Measurements from ENCODE around the gene VIPR1.

The VIPR1 gene

DNA sequence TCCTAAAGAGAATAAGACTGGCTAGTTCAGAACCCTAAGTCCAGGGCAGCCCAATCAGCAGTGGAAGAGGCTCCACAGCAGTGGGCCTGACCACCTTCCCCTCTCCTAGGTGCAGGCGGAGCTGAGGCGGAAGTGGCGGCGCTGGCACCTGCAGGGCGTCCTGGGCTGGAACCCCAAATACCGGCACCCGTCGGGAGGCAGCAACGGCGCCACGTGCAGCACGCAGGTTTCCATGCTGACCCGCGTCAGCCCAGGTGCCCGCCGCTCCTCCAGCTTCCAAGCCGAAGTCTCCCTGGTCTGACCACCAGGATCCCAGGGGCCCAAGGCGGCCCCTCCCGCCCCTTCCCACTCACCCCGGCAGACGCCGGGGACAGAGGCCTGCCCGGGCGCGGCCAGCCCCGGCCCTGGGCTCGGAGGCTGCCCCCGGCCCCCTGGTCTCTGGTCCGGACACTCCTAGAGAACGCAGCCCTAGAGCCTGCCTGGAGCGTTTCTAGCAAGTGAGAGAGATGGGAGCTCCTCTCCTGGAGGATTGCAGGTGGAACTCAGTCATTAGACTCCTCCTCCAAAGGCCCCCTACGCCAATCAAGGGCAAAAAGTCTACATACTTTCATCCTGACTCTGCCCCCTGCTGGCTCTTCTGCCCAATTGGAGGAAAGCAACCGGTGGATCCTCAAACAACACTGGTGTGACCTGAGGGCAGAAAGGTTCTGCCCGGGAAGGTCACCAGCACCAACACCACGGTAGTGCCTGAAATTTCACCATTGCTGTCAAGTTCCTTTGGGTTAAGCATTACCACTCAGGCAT is 33.7 kb downstream of the VIPR1 start:
- no peak for TF ChIP-seq EZH2 (IDR thresholded peaks at IDR 0.05)
- TF ChIP-seq FOXP2 (optimal IDR thresholded peaks at IDR 0.05; ENCODE audit: control extremely low read depth, extremely low read length, insufficient read depth), result no peak
- no peak for TF ChIP-seq POLR2AphosphoS5 (IDR thresholded peaks at IDR 0.05; ENCODE audit: borderline replicate concordance, low read depth, low read length)
- H3K27ac ChIP-seq, result no peak overlapping the region
- H3K4me3 ChIP-seq, result no peak overlapping the region
- DNase-seq (ENCODE audit: low read depth, low spot score), result no peak
- no peaks in the 10 kb centered on the region for H3K9me3 ChIP-seq (ENCODE audit: low read depth, low read length)
- H3K36me3 ChIP-seq (ENCODE audit: insufficient read depth, low read length), result no peaks in the 10 kb centered on the region
- no peak overlapping the region for H3K9ac ChIP-seq (ENCODE audit: insufficient read length)

DNA sequence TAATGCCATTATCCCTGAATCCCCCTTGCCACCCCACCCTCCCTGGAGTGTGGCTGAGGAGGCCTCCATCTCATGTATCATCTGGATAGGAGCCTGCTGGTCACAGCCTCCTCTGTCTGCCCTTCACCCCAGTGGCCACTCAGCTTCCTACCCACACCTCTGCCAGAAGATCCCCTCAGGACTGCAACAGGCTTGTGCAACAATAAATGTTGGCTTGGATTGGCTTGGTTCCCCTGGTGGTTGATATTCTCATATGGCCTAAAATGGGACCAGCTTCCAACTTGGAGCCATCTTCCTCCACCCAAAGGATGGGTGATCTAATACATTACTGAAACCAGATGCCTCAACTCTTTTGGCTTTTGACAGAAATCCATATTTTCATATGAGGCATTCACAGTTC is 34.9 kb downstream of the VIPR1 start:
- TF ChIP-seq EZH2 (IDR thresholded peaks at IDR 0.05) (no peak), FOXP2 (optimal IDR thresholded peaks at IDR 0.05; ENCODE audit: control extremely low read depth, extremely low read length, insufficient read depth) (no peak), POLR2AphosphoS5 (IDR thresholded peaks at IDR 0.05; ENCODE audit: borderline replicate concordance, low read depth, low read length) (no peak)
- DNase-seq (ENCODE audit: low read depth, low spot score), result no peak
- H3K4me3 ChIP-seq, result no peak overlapping the region

DNA sequence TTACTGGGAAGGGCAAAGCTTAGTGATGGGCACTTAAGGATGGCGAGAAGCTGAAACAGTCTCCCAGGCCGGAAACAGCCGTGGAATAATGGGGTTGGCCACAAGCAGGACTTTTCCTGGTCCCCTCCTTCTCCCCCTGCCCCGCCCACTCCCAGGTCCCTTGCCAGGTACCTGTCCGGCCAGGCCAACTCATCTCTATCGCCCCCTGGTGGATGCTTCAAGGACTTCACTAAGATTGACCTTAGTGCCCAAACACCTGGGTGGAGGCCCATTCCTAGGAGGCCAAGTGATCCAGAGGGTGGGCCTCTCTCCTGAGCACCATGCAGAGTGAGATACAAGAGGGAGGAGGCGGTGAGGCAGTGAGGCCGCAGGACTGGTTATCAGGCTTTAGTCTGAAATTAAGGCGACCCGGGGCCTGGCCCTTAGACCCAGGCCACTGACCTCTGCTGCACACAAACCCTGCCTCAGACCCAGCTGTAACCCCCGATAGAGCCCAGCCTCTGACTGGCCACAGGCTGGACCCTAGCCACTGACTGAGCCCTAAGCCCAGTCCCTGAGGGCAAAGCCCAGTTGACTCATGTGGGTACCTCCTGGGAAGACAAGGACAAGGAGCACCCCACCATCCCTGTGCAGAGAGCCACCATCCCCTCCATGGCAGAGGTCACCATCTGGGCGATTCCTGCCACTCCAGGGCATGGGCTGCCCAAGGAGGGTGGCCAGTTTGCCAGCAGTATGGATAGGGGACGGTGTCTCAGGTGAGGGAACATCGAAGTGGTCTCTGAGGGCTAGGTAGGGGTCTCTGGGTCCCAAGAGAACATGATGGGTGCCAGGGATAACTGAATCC is 37.6 kb downstream of the VIPR1 start:
- DNase-seq (ENCODE audit: low read depth, low spot score), result no peak
- TF ChIP-seq POLR2AphosphoS5 (IDR thresholded peaks at IDR 0.05; ENCODE audit: borderline replicate concordance, low read depth, low read length), result no peak
- no peak for TF ChIP-seq FOXP2 (optimal IDR thresholded peaks at IDR 0.05; ENCODE audit: control extremely low read depth, extremely low read length, insufficient read depth)
- no peak for TF ChIP-seq EZH2 (IDR thresholded peaks at IDR 0.05)
- Histone ChIP-seq H3K27ac (no peak overlapping the region), H3K4me3 (no peak overlapping the region), H3K36me3 (ENCODE audit: insufficient read depth, low read length) (no peaks in the 10 kb centered on the region), H3K9me3 (ENCODE audit: low read depth, low read length) (no peaks in the 10 kb centered on the region), H3K9ac (ENCODE audit: insufficient read length) (no peak overlapping the region)

More for the DNA sequence above, 34.9 kb downstream of the VIPR1 start:
- H3K9ac ChIP-seq (ENCODE audit: insufficient read length), result no peak overlapping the region
- no peak overlapping the region for H3K27ac ChIP-seq
- no peaks in the 10 kb centered on the region for H3K36me3 ChIP-seq (ENCODE audit: insufficient read depth, low read length)
- H3K9me3 ChIP-seq (ENCODE audit: low read depth, low read length), result no peaks in the 10 kb centered on the region

DNA sequence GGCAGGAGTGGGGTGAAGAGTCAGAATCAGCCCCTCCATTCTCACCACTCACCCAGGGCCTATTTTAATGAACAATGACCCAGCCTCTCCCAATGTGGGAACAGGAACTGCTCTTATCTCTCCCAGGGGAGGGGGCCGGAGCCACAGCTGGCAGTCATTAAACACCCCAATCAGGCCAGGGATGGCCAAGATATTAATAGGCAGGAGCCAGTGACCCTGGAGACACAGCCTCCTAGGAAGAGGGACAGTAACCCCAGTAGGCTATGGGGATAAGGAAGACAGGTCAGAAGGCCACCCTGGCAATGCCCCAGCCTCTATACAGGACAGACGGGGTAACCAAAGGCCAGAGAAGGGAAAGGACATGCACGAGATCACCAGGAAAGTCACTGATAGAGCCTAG is 38.6 kb downstream of the VIPR1 start:
- Histone ChIP-seq H3K36me3 (ENCODE audit: insufficient read depth, low read length) (no peaks in the 10 kb centered on the region), H3K4me3 (no peak overlapping the region), H3K9me3 (ENCODE audit: low read depth, low read length) (no peaks in the 10 kb centered on the region), H3K9ac (ENCODE audit: insufficient read length) (no peak overlapping the region), H3K27ac (no peak overlapping the region)
- DNase-seq (ENCODE audit: low read depth, low spot score), result no peak
- no peak for TF ChIP-seq EZH2 (IDR thresholded peaks at IDR 0.05)
- no peak for TF ChIP-seq FOXP2 (optimal IDR thresholded peaks at IDR 0.05; ENCODE audit: control extremely low read depth, extremely low read length, insufficient read depth)
- no peak for TF ChIP-seq POLR2AphosphoS5 (IDR thresholded peaks at IDR 0.05; ENCODE audit: borderline replicate concordance, low read depth, low read length)

DNA sequence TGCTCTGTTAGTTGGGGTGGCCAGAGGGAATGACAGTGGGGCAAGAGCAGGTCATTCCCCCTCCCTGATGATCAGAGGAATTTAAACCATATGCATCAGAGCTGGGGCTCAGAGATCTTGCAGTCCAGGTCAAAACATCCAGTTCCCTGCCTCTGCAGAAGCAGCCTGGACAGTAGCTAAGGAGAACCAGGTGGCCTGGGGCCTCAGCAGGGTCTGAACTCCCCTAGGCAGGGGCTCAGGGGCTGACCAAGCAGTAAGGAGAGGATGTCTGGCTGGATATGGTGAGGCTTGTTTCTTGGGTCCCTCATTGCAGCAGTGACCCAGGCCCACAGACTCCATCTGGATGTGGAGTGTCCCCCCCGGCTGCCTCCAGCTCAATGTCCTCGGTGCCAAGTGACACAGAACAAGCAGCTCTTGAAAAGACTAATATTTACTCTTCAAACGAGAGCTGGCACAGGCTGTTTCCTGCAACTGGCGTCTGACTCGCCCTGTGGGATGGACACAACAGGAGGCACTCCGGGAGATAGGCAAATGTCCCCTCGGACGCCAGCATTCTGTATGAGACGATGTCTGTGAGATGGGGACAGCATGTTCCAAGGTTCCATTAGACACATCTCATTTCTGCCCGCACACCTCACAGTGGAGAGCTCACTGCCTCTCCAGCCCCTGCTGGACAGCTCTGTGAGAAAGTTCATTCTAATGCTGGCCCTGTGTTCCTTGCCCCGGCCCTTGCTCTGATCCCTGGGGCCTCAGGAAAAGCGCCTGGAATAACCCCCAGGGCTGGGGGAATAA is 42.2 kb downstream of the VIPR1 start:
- Histone ChIP-seq H3K36me3 (ENCODE audit: insufficient read depth, low read length) (no peaks in the 10 kb centered on the region), H3K4me3 (no peak overlapping the region), H3K9me3 (ENCODE audit: low read depth, low read length) (no peaks in the 10 kb centered on the region), H3K27ac (no peak overlapping the region), H3K9ac (ENCODE audit: insufficient read length) (no peak overlapping the region)
- TF ChIP-seq POLR2AphosphoS5 (IDR thresholded peaks at IDR 0.05; ENCODE audit: borderline replicate concordance, low read depth, low read length) (no peak), FOXP2 (optimal IDR thresholded peaks at IDR 0.05; ENCODE audit: control extremely low read depth, extremely low read length, insufficient read depth) (no peak), EZH2 (IDR thresholded peaks at IDR 0.05) (no peak)
- DNase-seq (ENCODE audit: low read depth, low spot score), result no peak

DNA sequence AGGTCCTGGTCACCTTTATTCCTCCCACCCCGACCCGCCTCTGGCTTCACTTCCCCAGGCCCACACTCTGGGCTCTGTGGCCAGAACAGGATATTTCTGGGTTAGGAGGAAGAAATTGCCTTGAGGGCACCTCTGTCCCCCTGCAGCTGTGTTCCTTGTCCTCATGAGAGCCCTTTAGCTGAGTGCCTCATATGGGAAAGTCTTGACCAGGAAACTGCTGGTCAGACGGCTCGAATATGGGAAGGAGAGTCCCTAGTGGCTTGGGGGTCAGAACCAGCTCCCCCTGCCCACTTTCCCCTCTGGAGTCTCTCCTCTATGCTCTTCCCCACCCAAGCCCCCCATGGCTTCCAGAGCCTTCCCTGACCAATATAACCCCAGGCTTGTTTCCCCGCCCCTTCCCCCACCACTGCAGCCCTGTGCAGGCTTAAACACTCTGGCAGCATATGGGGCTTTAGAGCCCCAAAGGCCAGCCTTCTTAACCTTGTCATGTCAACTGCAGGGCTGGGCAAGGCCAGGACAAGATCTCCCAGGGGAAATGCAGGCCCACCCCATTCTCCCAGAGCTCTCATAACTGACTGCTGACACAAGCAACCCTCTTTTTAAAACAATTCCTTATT is 42.9 kb downstream of the VIPR1 start:
- Histone ChIP-seq H3K9me3 (ENCODE audit: low read depth, low read length) (no peaks in the 10 kb centered on the region), H3K36me3 (ENCODE audit: insufficient read depth, low read length) (no peaks in the 10 kb centered on the region), H3K9ac (ENCODE audit: insufficient read length) (no peak overlapping the region), H3K4me3 (no peak overlapping the region), H3K27ac (no peak overlapping the region)
- no peak for DNase-seq (ENCODE audit: low read depth, low spot score)
- TF ChIP-seq POLR2AphosphoS5 (IDR thresholded peaks at IDR 0.05; ENCODE audit: borderline replicate concordance, low read depth, low read length), result no peak
- TF ChIP-seq FOXP2 (optimal IDR thresholded peaks at IDR 0.05; ENCODE audit: control extremely low read depth, extremely low read length, insufficient read depth), result no peak
- no peak for TF ChIP-seq EZH2 (IDR thresholded peaks at IDR 0.05)

DNA sequence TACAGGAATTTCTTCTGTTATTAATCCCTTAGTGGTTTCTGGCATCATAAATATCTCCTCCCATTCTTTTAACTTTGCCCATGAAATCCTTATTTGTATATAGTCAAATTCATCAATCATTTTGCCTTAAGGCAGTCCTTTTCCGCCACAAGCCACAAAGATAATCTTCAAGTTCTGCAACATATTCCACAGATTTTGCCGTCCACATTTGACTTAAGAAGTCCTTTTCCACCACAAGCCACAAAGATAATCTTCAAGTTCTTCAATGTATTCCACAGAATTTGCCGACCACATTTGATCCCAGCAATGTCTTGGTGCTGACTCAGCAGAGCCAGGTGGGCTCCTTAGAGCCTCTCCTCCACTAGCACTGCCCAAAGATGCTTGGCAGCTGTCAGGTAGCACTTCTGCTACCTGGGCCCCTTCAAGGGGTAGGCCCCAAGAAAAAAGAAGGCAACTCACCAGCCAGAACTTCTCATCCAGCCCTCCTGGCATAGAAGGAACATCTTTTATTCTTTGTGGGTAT is 44.3 kb downstream of the VIPR1 start:
- TF ChIP-seq FOXP2 (optimal IDR thresholded peaks at IDR 0.05; ENCODE audit: control extremely low read depth, extremely low read length, insufficient read depth), result no peak
- TF ChIP-seq POLR2AphosphoS5 (IDR thresholded peaks at IDR 0.05; ENCODE audit: borderline replicate concordance, low read depth, low read length), result no peak
- no peak for TF ChIP-seq EZH2 (IDR thresholded peaks at IDR 0.05)
- Histone ChIP-seq H3K27ac (peak overlapping the region; percentile 31), H3K4me3 (no peak overlapping the region), H3K9ac (ENCODE audit: insufficient read length) (no peak overlapping the region), H3K36me3 (ENCODE audit: insufficient read depth, low read length) (no peaks in the 10 kb centered on the region), H3K9me3 (ENCODE audit: low read depth, low read length) (no peaks in the 10 kb centered on the region)
- DNase-seq (ENCODE audit: low read depth, low spot score), result no peak

All from SK-N-MC (cell line).